ENCODE measurements around the gene GVQW3. TPM values are rescaled to one million over a fixed set of nuclear protein-coding genes. Genes with fewer than 3 reads are reported as not detected.
A peak's percentile ranks its signal among the peaks of the same experiment; 100 is the strongest.

GVQW3 gene
- total and polyA plus RNA-seq, 11 donors: 0.19 to 2.3 (median 1.0) TPM

GRCh38 chr11:76361776-76362175, 19.3 kb upstream of the GVQW3 start:
- intact Hi-C loops (cut with DNase I): no loop called here
- Histone ChIP-seq H3K9me3 (no peaks in the 10 kb centered on the region), H3K36me3 (peaks cover 0 to 59% (median 36%) of the 10 kb centered on the region in 9 donors), H3K27me3 (no peaks in the 10 kb centered on the region), H3K4me1 (peaks cover 0 to 26% (median 14%) of the 10 kb centered on the region in 12 donors), H3K4me3 (no peak overlapping the region), H3K27ac (peak overlapping the region in 1 of 12 donors; percentile 33)
- ATAC-seq: no peak
- TF ChIP-seq CTCF (IDR thresholded peaks at IDR 0.05): no peak
- TF ChIP-seq POLR2A (IDR thresholded peaks at IDR 0.05): no peak
- WGBS, 4 donors: 53 to 62% (median 58%) methylated on average over 2 of the region's 2 CpGs
- no peak for DNase-seq

GRCh38 chr11:76362716-76363115, 18.4 kb upstream of the GVQW3 start:
- 97% methylated on average over 7 of the region's 7 CpGs for whole genome bisulfite sequencing, 4 donors
- Histone ChIP-seq H3K27me3 (no peaks in the 10 kb centered on the region), H3K4me1 (peaks cover 0 to 27% (median 15%) of the 10 kb centered on the region in 12 donors), H3K27ac (no peak overlapping the region), H3K4me3 (no peak overlapping the region), H3K9me3 (no peaks in the 10 kb centered on the region), H3K36me3 (peaks cover 0 to 50% (median 31%) of the 10 kb centered on the region in 9 donors)
- ATAC-seq: no peak
- TF ChIP-seq POLR2A (IDR thresholded peaks at IDR 0.05) (no peak), CTCF (IDR thresholded peaks at IDR 0.05) (no peak)
- intact Hi-C loops (cut with DNase I): no loop called here
- no peak for DNase-seq

GRCh38 chr11:76365038-76365679, 16.0 kb upstream of the GVQW3 start:
- 91 to 95% (median 93%) methylated on average over 16 of the region's 16 CpGs for WGBS, 4 donors
- H3K4me3 ChIP-seq: no peak overlapping the region
- intact Hi-C loops (cut with DNase I): no loop called here

GRCh38 chr11:76368490-76368889, 12.6 kb upstream of the GVQW3 start:
- Histone ChIP-seq H3K36me3 (peaks cover 0 to 20% (median 10%) of the 10 kb centered on the region in 9 donors), H3K9me3 (no peaks in the 10 kb centered on the region), H3K27me3 (no peaks in the 10 kb centered on the region), H3K4me3 (no peak overlapping the region), H3K4me1 (peaks cover 0 to 39% (median 20%) of the 10 kb centered on the region in 12 donors), H3K27ac (no peak overlapping the region)
- TF ChIP-seq POLR2A (IDR thresholded peaks at IDR 0.05) (no peak), CTCF (IDR thresholded peaks at IDR 0.05) (no peak)
- 59 to 64% (median 62%) methylated on average over 1 of the region's 1 CpG for WGBS, 4 donors
- ATAC-seq (no peak), DNase-seq (no peak)
- intact Hi-C loops (cut with DNase I): no loop called here

More at GRCh38 chr11:76365038-76365679, 16.0 kb upstream of the GVQW3 start:
- ATAC-seq: no peak
- Histone ChIP-seq H3K27me3 (no peaks in the 10 kb centered on the region), H3K36me3 (peaks cover 0 to 30% (median 18%) of the 10 kb centered on the region in 9 donors), H3K9me3 (no peaks in the 10 kb centered on the region), H3K27ac (no peak overlapping the region), H3K4me1 (peaks cover 0 to 42% (median 22%) of the 10 kb centered on the region in 12 donors)
- no peak for DNase-seq
- no peak for TF ChIP-seq CTCF (IDR thresholded peaks at IDR 0.05)
- TF ChIP-seq POLR2A (IDR thresholded peaks at IDR 0.05): no peak

Data from heart left ventricle (tissue), 16 donors.